Stimulated activated CD8-positive, alpha-beta memory T cell treated with anti-CD3 and anti-CD28 coated beads, Interleukin-4, amount 100 ng/mL, for 24 hours (primary cell): ENCODE data around the gene MUC3A.
A peak's percentile ranks its signal among the peaks of the same experiment; 100 is the strongest.
"Not testable (repeated sequence)": the region's sequence is repeated elsewhere in the genome, so short reads cannot be mapped to it uniquely, and the experiment has no call there.

Experiments used
- DNase-seq: peaks from one replicate; pipeline ENCODE4 v3.0.0-alpha.2; 2020; ENCODE audit warnings: low read depth

Gene MUC3A

GRCh38 chr7:100974021-100974420 is 24.7 kb downstream of the MUC3A start:
- no peak for DNase-seq

GRCh38 chr7:100975371-100975821 is 26.1 kb downstream of the MUC3A start:
- no peak for DNase-seq

GRCh38 chr7:100978300-100978699 is 29.0 kb downstream of the MUC3A start:
- no peak for DNase-seq

GRCh38 chr7:100983451-100984187 is 34.3 kb downstream of the MUC3A start:
- DNase-seq = no peak

- not testable (repeated sequence) for DNase-seq
Observed at GRCh38 chr7:100984241-100984918, 35.0 kb downstream of the MUC3A start.

- not testable (repeated sequence) for DNase-seq
Observed at GRCh38 chr7:100985033-100985797, 35.9 kb downstream of the MUC3A start.

GRCh38 chr7:100991631-100992030 is 42.3 kb downstream of the MUC3A start:
- no peak for DNase-seq

GRCh38 chr7:100992280-100992679 is 42.9 kb downstream of the MUC3A start:
- not testable (repeated sequence) for DNase-seq

- not testable (repeated sequence) for DNase-seq
Observed at GRCh38 chr7:100994671-100995070, 45.3 kb downstream of the MUC3A start.

- not testable (repeated sequence) for DNase-seq
Observed at GRCh38 chr7:100998530-100998929, 49.2 kb downstream of the MUC3A start.

- not testable (repeated sequence) for DNase-seq
Observed at GRCh38 chr7:100999334-100999733, 50.0 kb downstream of the MUC3A start.

GRCh38 chr7:101000025-101000424 is 50.7 kb downstream of the MUC3A start:
- DNase-seq = not testable (repeated sequence)

GRCh38 chr7:101002333-101002732 is 53.0 kb downstream of the MUC3A start:
- not testable (repeated sequence) for DNase-seq

- DNase-seq = not testable (repeated sequence)
Observed at GRCh38 chr7:101007361-101007760, 58.0 kb downstream of the MUC3A start.

- DNase-seq = no peak
Observed at GRCh38 chr7:101009629-101010028, 60.3 kb downstream of the MUC3A start.

- no peak for DNase-seq
Observed at GRCh38 chr7:101012931-101013330, 63.6 kb downstream of the MUC3A start.

- no peak for DNase-seq
Observed at GRCh38 chr7:101015626-101016025, 66.3 kb downstream of the MUC3A start.

- DNase-seq = peak; percentile 48
Observed at GRCh38 chr7:101017064-101017777, 67.9 kb downstream of the MUC3A start.
